GM18511 (cell line): ENCODE data around the gene TMEM50A.
"Not testable (repeated sequence)": the region's sequence is repeated elsewhere in the genome, so short reads cannot be mapped to it uniquely, and the experiment has no call there.

ENCODE experiments used
- ATAC-seq: cut with Tn5 transposase; IDR thresholded peaks from one replicate; pipeline ENCODE4 v1.9.1; 2021; ENCODE audit warnings: mild to moderate bottlenecking, moderate library complexity; ENCODE audit not compliant: unreplicated experiment

TMEM50A gene

DNA sequence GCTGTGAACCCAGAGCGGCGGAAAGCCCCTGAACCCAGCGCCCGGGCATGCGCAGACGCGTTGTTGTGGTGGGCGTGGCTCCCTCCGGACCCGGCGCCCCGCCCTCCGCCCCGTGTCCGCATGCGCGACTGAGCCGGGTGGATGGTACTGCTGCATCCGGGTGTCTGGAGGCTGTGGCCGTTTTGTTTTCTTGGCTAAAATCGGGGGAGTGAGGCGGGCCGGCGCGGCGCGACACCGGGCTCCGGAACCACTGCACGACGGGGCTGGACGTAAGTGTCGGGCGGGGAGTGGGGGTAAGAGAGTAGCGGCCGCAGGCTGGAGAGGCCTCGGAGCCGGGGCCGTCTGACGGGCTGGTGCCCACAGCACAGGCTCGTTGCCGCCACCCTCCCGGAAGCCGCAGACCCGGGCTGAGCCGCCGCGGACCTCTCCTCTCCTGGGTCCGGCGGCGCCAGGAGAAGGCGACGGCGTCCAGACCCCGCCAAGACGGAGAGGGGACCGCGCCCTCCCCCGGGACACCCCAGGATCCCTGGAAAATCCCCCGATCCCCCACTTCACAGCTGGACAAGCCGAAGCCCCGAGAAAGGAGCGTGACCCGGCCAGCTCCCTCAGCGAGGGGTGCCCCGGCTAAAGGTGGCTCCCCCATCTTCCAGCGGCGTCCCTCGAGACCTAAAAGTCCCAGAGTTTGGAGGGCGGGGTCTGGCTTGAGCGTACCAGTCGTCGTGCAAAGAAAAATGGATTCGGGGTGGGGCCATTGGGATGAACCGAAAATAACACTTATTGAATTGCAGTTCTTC, at the start of gene TMEM50A:
TSS of gene TMEM50A (plus strand) at position 147 of the 794 bp plus-strand sequence. CDS start 2,153 bp downstream, outside the sequence.
- peak; percentile 74 for ATAC-seq

DNA sequence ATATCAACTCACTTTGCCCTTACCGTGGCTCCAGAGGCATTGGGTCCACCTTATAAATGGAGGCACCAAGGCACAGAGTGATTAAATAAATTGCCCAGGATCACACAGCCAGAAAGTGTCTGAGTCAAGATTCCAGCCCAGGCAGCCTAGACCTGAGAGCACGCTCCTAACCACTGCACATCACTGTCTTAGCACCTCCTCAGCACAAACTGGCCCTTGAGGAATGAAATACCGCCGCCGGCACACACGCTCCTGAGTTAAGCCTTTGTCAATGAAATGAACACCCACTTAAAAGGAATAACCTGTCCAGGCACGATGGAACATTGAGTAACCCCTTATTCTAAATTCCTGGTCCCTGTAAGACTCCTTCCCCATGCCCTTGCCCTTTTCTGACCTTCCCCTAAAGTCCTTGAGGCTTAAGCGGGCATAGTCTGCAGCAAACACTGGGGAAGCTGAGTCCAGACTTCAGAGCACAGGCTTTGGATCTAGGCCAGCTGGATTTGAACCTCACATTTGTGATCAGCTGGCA, 49.5 kb upstream of the TMEM50A start:
- ATAC-seq = not testable (repeated sequence)

DNA sequence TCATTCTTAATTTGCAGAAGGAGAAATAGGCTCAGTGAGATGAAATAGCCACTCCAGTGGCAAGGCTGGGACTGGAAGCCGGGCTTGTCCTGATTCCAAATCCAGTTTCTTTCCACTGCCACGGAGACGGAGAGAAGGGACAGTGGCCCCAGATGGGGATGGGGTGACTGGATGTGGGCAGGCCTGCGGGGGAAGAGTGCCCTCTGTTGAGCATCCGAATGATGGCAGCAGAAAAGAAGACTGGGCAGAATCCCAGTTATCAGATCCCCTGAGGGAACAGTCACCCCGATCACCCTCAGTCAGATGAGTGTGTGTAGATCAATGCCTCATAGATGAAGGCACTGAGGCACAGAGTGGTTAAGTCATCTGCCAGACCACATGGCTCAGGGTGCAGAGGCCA, 48.1 kb upstream of the TMEM50A start:
- not testable (repeated sequence) for ATAC-seq

DNA sequence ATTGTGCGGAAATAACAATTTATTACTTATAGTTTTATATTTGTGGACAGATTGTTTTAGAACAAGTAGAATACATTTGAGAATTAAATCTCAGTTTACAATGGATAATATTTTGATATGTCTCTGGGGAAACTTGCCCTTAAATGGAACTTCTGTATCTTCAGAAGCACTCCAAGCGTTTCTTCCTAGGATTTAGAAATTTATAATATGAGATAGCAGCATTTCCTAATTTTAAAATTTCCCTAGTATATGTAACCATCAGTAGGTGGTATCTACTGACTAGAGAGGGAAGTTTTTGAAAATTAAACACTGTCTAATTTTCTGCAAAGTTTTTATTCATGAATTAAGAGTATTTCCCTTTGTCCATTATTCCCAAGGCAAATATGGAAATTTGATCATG, 44.7 kb upstream of the TMEM50A start:
- not testable (repeated sequence) for ATAC-seq

DNA sequence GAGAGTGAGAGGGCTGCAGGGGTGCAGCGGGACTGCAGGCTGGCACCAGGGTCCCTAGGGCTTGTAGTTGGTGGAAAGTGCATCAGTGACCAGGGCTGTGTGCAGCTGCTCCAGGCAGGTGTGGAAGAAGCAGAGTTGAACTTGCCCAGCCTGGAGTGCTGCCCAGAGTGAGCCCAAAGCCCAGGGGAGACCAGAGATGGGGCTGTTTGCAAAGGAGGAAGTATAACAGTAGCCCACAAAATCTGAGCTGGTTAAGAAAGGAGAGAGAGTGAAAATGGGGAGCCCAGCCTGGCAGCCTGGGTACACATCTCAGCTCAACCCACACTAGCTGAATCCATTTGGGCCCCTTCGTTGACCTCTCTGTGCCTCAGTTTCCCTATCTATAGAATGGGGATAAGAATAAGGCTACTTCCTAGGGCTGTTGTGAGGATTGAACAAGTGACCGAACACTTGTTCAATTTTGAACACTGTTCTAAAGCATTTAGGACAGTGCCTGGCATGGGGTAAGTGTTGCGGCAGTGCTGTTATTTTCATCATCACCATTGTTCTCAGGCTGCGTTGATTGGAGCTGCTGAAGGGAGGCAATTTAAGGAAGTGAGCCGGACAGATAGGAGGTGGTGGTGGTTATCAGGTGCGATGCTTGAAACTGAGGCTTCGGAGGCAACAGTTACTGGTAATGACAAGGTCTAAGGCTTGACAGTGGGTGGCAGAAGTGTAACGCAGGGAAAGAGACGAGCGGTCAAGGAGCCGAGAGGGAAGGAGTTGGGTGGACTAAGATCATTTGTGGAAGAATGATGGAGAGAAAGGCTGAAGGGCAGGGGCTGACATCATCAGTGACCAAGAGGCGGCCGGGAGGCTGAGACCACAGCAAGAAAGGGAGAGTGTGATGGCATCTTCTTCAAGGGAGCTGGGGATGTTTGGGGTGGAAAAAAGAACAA, 43.0 kb upstream of the TMEM50A start:
- ATAC-seq = not testable (repeated sequence)

DNA sequence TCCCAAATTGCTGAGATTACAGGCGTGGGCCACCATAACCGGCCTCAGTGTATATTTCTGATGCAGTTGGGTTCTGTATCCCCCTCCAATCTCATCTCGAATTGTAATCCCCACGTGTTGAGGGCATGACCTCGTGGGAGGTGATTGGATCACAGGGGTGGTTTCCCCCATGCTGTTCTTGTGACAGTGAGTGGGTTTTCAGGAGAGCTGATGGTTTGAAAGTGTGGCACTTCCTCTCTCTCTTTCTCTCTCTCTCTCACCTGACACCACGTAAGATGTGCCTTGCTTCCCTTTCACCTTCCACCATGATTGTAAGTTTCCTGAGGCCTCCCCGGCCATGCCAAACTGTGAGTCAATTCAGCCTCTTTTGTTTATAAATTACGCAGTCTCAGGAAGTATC, 41.6 kb upstream of the TMEM50A start:
- not testable (repeated sequence) for ATAC-seq

DNA sequence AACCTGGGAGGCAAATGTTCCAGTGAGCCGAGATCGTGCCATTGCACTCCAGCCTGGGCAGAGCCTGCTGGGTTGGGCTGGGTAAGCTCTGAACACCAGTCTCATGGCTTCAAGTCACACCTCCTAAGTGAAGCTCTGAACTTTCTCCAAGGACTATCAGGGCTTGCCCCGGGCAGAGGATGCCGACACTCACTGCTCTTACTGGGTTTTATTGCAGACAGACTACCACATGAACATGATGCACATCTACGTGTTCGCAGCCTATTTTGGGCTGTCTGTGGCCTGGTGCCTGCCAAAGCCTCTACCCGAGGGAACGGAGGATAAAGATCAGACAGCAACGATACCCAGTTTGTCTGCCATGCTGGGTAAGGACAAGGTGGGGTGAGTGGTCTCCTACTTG, 37.4 kb upstream of the TMEM50A start:
- ATAC-seq = not testable (repeated sequence)

DNA sequence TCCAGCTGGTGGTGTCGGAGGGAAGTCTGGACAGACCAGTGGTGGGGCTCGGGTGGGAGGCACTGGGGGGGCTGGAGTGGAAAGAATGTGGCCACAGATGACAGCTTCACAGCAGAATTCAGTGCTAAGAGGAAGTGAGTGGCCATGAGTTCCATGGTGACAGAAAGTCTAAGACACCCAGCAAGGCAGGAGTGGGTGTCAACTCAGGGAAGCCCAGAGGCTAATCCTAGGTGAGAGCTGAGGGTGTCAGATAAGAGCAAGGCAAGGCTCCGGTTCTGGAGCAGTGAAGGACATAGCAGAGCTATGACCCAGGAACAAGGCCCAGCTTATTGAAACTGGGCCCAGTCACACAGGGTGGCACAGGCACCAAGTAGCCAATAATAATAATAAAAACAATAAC, 35.8 kb upstream of the TMEM50A start:
- ATAC-seq = not testable (repeated sequence)

DNA sequence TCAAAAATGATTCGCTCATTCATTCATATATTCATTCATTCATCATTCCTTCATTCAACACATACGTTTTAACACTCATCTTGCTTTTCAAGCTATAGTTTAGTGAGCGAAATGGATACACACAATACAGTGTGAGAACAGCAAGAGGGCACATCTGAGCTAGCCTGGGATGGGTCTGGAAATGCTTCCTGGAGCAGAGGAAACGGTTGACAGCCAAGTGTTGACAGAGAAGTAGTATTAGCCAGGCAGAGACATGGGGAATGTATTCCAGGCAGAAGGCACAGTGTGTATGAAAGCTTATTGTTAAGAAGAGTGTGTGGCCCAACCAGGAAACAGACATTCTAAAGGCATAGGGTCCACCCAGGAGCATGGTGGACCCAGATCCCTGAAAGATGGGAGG, 33.2 kb upstream of the TMEM50A start:
- ATAC-seq = not testable (repeated sequence)

DNA sequence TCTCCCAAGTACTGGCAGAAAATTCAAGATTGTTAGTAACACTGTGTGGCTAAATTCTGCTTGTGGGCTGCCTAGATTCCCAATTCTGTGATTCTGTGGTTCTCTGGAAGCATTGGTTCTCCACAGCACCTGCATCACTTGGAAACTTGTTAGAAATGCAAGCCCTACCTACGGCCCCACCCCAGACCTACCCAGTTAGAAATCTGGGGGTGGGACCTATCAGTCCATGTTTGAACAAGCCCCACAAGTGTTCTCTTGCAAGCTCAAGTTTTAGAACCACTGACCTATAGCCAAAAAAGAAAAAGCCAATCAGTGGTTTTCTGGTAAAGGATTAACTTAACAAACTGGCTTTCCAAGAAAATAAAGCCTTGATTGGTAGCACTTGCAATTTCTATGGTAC, 30.0 kb upstream of the TMEM50A start:
- not testable (repeated sequence) for ATAC-seq

DNA sequence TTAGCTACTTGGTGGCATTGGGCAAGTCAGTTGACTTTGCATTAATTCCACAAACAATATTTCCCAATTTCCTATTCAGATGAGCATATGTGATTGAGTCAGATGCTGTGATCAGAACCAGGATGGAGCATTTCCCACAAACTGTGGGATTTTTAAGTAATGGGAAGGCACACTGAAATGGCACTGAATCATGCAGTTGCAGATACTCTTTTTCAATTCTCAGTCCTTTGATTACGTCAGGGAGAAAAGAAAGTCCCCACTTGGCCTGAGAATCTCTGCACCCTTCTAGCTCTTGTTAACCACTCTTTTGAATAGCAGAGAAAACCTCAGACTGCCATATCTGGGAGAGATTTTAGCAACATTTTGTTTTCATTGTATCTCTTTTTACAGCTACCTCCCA, 29.0 kb upstream of the TMEM50A start:
- ATAC-seq = not testable (repeated sequence)

DNA sequence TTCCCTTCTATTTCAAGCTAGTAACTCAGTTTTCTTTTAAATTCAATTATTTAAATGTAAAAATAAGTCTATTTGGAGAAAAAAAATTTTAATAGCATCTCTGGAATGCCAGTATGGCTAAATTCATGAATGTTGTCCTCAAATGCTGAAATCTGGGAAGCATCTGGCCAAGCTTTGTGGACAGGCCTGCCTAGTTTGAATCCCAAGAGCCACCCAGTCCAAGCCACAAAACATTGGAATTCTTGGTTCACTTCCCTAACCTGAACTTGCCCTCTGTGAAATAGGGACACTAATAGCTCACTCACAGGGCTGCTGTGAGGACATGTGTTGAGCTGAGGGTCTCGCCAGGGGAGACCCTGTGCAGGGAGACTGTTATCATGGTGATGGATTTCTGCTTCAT, 28.6 kb upstream of the TMEM50A start:
- not testable (repeated sequence) for ATAC-seq

DNA sequence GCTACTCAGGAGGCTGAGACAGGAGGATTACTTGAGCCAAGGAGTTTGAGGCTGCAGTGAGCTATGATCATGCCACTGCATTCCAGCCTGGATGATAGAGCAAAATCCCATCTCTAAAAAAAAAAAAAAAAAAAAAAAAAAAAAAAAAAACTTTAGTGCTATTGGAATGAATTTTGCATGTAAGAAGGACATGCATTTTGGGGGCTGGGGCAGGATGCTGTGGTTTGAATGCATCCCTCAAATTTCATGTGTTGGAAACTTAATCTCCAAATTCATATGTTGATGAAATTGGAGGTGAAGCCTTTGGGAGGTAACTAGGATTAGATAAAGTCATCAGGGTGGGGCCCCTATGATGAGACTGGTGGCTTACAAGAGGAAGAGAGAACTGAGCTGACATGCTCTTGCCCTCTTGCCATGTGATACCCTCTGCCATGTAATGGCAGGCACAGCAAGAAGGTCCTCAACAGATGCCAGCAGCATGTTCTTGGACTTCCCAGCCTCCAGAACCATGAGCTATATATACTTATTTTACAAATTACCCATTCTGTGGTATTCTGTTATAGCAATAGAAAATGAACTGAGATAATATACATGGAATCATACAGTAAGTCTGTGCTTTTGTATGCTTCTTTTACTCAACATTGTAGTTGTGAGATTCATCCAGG, 25.2 kb upstream of the TMEM50A start:
- not testable (repeated sequence) for ATAC-seq

DNA sequence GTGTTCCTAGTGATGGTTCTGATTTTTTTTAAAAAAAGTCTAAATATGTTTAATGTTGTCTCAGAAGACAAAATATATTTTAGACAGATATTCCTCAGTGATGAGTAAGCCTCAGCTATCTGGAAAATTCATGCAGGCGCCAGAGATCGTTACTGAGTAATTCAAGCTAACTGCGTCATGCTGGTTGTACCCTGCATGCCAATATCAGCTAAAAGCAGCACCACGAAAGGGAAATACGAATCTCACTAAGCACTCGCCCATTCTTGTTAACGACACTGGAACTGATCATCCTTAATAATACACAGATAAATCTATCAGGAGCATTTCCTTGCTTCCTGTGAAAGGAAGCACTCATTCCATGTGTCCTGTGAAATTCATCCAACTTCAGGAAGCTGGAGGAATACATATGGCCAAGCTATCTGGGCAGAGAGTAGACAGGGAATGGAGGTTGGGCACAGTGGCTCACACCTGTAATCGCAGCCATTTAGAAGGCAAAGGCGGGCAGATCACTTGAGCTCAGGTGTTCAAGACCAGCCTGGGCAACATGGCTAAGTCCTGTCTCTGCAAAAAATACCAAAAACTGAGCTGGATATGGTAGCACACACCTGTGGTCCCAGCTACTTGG, 17.7 kb upstream of the TMEM50A start:
- ATAC-seq = not testable (repeated sequence)

DNA sequence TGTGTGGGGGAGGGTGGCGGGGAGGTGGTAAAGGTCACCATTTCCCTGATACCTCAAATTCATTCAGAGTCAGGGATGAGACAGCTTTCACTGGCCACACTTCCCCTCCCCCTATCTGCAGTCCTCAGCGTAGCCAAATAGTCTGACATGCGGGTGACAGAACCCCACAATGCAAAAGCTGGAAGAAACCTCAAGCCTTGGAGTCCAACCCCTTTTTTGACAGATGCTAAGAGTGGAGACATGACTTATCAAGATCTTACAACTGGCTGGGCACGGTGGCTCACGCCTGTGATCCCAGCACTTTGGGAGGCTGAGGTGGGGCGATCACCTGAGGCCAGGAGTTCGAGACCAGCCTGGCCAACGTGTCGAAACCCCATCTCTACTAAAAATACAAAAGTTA, 16.0 kb upstream of the TMEM50A start:
- not testable (repeated sequence) for ATAC-seq

DNA sequence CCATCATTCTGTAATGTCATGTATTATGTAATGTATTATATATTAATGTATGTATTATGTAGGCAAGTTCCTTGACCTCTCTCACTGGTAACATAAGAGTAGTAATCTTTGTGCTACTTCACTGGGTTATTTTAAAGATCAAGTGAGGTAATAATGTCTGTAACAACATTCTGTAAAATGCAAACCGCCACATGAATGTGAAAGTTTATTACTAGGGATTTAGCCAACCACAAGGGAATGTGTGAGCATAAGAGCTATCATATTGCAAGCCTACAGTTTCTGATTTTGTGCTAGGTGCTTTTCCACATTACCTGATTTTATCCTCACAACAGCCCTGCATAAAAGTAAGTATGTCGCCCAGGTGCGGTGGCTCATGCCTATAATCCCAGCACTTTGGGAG, 13.7 kb upstream of the TMEM50A start:
- not testable (repeated sequence) for ATAC-seq

DNA sequence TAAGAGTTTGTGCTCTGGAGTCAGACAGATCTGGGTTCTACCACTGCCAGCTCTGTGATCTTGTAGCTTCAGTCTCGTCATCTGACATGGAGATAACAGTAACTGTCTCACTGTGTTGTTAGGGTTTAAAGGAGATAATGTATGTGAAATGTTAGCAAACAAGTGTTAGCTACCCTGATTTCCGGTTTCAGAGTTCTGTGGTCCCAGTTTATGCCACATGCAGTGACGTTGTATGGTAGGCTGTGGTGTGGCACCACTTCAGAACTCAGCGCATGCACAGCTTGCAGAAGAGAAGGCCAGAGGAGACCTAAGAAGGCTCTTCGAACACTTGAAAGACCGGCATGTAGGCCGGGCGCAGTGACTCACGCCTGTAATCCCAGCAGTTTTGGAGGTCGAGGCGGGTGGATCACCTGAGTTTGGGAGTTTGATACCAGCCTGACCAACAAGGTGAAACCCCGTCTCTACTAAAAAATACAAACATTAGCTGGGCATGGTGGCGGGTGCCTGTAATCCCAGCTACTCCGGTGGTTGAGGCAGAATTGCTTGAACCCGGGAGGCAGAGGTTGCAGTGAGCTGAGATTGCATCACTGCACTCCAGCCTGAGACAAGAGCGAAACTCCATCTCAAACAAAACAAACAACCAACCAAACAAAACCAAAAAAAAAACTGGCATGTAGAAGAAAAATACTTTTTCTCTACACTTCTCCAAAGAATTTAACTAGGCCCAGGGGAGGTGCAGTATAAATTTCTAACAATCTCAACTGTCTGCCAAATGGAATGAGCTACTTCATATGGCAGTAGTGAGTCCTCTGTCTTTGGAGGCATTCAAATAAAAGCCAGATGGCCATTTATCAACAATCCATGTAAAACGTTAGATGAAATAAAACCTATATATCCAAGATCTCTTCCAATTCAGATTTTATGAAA, 10.0 kb upstream of the TMEM50A start:
- not testable (repeated sequence) for ATAC-seq

DNA sequence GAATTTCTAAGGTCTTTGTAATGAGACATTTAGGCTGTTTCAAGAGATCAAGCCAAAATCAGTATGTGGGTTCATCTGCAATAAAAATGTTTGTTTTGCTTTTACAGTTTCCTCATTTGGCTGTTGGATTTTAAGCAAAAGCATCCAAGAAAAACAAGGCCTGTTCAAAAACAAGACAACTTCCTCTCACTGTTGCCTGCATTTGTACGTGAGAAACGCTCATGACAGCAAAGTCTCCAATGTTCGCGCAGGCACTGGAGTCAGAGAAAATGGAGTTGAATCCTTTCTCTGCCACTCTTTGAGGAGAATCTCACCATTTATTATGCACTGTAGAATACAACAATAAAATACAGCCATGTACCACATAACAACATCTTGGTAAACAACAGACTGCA, 9.3 kb upstream of the TMEM50A start:
- not testable (repeated sequence) for ATAC-seq

DNA sequence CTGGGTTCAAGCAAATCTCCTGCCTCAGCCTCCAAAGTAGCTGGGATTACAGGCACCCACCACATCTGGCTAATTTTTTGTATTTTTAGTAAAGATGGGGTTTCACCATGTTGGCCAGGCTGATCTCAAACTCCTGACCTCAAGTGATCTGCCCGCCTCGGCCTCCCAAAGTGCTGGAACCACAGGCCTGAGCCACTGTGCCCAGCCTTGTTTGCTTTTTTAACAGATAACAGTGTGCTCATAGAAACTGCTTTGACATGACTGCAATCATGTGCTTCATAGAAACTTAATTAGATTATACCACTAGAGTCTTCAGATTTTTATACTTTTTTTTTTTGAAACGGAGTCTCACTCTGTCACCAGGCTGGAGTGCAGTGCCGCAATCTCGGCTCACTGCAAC, 8.8 kb upstream of the TMEM50A start:
- not testable (repeated sequence) for ATAC-seq
